GM10847 (cell line): Measurements from ENCODE around the gene MME.

ENCODE experiments used
- POLR2A ChIP-seq: IDR thresholded peaks from 2 replicates; pipeline ENCODE4 v1.6.1; 2011; ENCODE audit not compliant: insufficient read length; ENCODE audit errors: extremely low read depth

The MME gene

GRCh38 chr3:155194973-155195957 lies 115.1 kb downstream of the MME start:
- TF ChIP-seq POLR2A = no peak

- no peak for TF ChIP-seq POLR2A
These were observed 116.3 kb downstream of the MME start for GRCh38 chr3:155196131-155197021.

- TF ChIP-seq POLR2A = no peak
These were observed 117.7 kb downstream of the MME start for GRCh38 chr3:155197786-155198185.

- TF ChIP-seq POLR2A = no peak
These were observed 122.5 kb downstream of the MME start for GRCh38 chr3:155202626-155203025.

- no peak for TF ChIP-seq POLR2A
These were observed 124.7 kb downstream of the MME start for GRCh38 chr3:155204851-155205250.

GRCh38 chr3:155208183-155208800 lies 128.2 kb downstream of the MME start:
- TF ChIP-seq POLR2A = no peak

GRCh38 chr3:155210736-155211135 lies 130.6 kb downstream of the MME start:
- TF ChIP-seq POLR2A = no peak

- no peak for TF ChIP-seq POLR2A
These were observed 131.1 kb downstream of the MME start for GRCh38 chr3:155211266-155211665.

GRCh38 chr3:155211940-155212339 lies 131.8 kb downstream of the MME start:
- TF ChIP-seq POLR2A = no peak

- TF ChIP-seq POLR2A = no peak
These were observed 137.5 kb downstream of the MME start for GRCh38 chr3:155217591-155217990.

- TF ChIP-seq POLR2A = no peak
These were observed 138.3 kb downstream of the MME start for GRCh38 chr3:155218462-155218861.

- no peak for TF ChIP-seq POLR2A
These were observed 139.0 kb downstream of the MME start for GRCh38 chr3:155219106-155219505.

GRCh38 chr3:155225417-155225816 lies 145.3 kb downstream of the MME start:
- no peak for TF ChIP-seq POLR2A

GRCh38 chr3:155227141-155227540 lies 147.0 kb downstream of the MME start:
- TF ChIP-seq POLR2A = no peak

GRCh38 chr3:155228676-155229075 lies 148.6 kb downstream of the MME start:
- no peak for TF ChIP-seq POLR2A
